Stimulated activated CD4-positive, alpha-beta T cell treated with anti-CD3 and anti-CD28 coated beads, TNF-alpha, amount 100 ng/mL, for 24 hours (primary cell): ENCODE results near the gene VSX2.
A peak's percentile ranks its signal among the peaks of the same experiment; 100 is the strongest.

Source experiments
- DNase-seq, 3 experiments: peaks; one replicate each; pipeline ENCODE4 v3.0.0-alpha.2; 2020; ENCODE audit warnings: low read depth in 3 of 3

The VSX2 gene

GRCh38 chr14:74302152-74302628, 62.9 kb downstream of the VSX2 start:
- DNase-seq, result peak in 1 of 3 experiments; percentile 4

DNA sequence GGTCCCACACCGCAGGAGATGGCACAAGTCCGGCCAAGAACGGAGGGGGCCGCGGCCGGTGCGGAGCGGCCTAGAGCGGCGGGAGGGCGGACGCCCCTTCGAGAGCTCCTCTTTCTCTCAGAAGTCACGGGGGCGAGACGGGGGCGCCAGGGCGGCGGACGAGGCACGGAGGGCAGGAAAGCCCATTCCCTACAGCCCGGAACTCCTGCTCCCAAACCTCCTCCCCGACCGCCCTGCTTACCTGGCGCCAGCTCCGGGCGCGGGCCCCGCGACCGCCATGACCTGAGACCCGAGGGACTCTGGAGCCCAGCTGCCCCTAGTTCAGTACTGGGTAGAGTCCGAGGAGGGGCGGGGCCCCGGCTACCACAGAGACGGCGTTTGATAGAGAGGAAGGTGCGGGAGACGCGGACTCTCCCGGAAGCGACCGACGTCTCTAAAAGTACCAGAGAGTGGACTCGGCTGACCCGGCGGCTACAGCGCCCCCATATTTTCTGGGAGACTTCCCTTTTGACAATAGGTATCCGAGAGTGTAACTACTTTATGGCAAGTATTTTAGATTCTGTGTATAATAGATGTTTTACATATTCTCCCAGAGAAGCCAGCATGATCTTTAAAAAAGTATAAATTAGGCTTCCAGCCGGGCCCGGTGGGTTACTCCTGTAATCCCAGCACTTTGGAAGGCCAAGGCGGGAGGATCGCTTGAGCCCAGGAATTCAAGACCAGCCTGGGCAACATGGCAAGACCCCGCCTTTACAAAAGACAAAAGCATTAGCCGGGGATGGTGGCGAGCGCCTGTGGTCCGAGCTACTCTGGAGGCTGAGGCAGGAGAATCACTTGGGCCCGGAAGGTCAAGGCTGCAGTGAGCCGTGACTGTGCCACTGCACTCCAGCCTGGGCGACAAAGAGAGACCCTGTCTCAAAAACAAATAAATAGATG, 63.7 kb downstream of the VSX2 start, which contains the start of gene ABCD4:
Gene ABCD4 (minus strand): TSS at position 301 of the 936 bp plus-strand sequence. CDS start 22 bp downstream, at position 279.
- DNase-seq, result peak; percentile 70 to 87 (median 79)

- DNase-seq, result no peak
These were observed 69.4 kb downstream of the VSX2 start for GRCh38 chr14:74308695-74309094.

DNA sequence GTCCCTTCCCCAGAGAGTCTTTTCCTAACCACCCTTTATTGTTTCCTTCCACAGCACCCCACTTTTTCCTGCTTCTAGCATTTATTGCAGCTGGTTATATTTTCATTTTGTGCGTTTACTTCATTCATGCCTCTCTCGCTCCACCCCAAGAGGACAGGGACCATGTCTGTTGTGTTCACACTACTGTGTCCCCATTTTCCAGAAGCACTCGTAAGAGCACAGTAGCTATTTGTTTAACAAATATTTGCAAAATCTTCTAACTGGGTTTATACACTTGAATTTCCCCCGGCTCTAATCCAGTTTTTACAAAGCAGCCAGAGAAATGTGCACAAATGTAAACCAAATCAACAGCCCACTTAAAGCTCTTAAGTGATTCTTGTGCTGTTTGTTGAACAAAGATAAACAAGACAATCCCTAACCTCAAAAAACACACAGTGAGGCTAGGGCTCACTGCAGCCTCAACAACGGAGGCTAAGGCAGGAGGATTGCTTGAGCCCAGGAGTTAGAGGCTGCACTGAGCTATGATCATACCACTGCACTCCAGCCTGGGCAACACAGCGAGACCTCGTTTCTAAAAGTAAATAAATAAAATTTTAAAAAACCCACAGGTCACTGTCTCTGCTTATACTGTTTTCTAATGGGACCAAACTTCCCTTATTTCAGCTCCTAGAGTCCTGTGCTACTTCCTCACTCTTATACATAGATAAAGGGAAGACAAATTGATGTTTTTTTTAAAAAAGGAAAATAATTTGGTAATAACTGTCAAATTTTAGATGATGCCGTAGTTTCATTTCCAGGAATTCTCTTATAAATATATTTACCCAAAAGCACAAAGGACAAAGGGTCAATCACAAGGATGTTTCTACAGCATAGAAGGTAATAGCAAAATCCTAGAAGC, 70.1 kb downstream of the VSX2 start:
- no peak for DNase-seq

DNA sequence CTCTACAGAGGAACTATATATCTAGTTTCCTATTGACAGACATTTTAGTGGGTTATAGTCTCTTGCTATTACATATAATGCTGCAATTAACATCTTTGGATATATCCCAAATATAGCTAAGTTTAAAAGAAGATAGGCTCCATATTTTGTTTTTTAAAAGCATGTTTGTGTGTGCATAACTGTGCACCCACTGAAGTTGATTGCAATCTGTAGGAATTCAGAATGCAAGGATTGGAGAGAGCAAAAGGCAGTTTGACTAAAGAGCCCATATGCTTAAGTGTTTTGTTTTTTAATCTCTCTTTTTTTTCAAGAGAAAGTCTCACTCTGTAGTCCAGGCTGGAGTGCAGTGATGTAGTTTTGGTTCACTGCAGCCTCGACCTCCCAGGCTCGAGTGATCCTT, 72.9 kb downstream of the VSX2 start:
- no peak for DNase-seq
